NOMO-1 (cell line): ENCODE results near the gene FERMT1.
A peak's percentile ranks its signal among the peaks of the same experiment; 100 is the strongest.
"Not testable (repeated sequence)": the region's sequence is repeated elsewhere in the genome, so short reads cannot be mapped to it uniquely, and the experiment has no call there.

Source experiments
- DNase-seq, 2 experiments: peaks; one replicate each; lab custom pipeline; 2025; ENCODE audit not compliant: unreplicated experiment in 2 of 2; lab: John Stamatoyannopoulos, UW

The FERMT1 gene

DNA sequence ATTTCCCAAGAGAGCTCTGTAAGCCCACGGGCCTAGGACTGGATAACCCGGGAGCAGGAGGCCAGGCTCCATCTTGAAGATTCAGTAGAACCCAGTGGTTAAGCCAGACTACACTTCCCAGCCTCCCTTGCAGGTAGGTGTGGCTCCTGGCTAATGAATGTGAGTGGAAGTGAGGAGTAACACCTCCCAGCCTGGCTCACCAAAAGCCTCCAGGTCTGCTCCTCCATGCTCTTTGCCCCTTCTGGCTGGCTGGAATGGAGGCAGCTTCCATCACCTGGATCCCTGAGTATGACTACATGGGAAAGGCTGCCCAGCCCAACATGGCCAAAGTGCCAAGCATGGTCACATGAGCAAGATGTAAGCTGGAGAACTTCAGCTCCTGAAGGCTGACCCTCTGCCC, 78.7 kb downstream of the FERMT1 start:
- DNase-seq = no peak

DNA sequence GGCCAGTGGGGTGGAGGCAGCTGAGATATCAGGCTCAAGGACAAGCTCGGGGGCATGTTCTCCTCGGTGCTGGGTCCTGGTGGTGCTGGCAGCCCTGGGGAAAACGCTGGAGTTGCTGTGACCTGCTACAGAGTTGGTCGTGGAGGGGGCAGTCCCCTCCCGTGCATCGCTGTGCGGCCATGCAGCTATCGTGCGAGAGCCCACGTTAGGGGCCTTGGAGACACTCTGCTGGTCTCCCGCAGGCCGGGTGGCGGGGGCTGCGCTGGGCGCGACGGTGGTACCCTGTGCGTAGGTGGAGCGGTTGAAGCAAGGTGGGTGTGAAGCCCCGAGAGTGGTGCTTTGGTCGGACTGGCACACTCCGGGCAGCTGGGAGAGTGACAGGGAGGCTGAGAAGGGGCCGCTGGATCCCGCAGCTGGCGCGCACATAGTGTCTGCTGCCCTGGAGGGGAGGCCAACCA, 81.0 kb downstream of the FERMT1 start:
- DNase-seq = no peak

GRCh38 chr20:6040958-6041807, 81.6 kb downstream of the FERMT1 start:
- DNase-seq = no peak

DNA sequence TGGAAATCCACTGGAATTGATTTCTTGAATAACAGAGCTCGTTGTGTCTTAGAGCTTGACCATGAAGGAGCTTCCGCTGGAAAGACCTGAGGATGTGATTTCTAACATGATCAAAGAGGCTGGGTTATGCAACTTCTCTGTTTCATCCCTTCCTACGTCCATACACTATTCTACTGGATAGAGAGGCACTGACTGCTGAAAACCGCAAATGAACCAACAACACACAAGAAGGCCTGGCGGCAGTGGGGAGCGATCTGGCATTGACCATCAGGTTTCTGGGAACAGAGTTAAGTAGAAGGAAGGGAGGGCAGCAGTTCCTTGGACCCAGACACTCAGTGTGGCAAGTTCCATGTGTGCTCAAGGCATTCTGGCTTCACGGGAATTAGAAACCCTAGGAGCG, 82.3 kb downstream of the FERMT1 start:
- DNase-seq = no peak

- DNase-seq = no peak
These were observed 83.1 kb downstream of the FERMT1 start for GRCh38 chr20:6039766-6040165.

DNA sequence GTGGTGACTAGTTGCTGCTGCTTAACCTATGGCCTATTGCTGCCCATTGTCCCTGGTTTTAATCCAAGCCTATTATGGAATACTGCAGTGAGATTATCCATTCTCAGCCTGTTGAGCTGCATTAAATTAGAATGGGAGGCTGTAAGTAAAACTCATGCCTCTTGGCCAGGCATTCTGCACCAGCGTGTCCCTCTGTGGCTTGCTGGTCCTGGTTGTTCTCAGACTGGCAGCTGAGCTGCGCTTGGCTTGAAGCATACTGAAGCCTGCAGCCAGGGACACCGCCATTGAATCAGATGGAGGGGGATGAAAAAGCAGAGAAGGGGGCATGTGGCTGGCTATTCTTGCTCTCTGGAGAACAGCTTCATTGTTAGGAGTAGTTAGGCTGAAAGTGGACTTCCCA, 84.6 kb downstream of the FERMT1 start:
- no peak for DNase-seq

- DNase-seq = no peak
These were observed 85.7 kb downstream of the FERMT1 start for GRCh38 chr20:6037082-6037481.

DNA sequence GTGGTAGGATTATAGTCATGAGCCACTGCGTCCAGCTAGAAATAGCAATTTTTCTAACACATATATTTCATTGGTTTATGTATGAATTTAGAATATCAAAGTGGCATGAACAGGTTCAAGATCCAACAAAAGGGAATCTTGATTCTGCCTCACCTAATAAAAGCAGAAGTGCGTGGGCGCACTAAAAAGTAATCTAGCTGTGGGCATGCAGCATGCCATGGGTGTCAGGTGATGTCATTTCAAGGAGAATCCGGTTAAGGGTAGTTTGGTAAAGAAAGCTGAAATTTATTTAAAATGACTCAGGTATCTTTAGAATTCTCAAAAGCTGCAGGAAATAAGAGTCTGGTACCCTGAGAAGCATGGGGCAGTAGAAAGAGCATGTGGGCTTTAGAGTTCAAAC, 86.6 kb downstream of the FERMT1 start:
- no peak for DNase-seq

DNA sequence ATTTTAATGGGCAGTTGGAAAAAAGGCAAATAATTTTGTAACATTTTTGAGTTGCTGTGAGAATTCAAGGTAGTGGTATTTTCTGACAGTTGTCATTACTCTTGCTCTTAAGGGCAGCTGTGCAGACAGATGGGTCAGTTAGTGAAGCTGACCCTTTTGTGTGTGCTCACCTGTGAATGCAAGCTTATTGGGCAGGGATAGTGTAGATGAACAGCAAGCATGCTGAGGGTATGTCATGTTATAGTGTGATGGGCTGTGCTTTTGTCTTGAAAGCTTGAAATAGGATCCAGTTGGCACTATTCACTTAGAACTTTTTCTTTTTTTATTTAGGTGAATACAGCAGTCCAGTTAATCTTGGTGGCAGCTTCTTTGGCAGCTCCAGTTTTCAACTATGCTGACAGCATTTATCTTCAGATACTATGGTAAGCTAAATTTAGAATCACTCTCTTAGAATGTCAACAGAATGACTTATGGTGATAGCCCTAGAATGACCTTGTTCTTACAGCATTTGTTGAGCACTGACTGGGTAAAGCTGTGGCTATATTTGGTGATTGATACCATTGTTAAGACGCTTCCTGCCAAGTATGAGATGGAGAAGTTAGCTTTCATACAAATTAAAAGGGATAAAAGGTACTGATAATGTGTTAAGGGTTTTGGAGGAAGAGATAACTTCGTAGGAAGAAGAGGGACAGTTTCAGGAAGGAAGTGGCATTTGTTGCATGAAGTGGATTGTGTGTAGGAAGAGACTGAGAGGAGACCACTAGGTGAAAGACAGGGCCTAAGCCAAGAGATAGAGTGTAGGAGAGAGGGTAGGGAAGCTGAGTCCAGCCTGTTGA, 88.5 kb downstream of the FERMT1 start:
- DNase-seq = peak in 1 of 2 experiments; percentile 19

DNA sequence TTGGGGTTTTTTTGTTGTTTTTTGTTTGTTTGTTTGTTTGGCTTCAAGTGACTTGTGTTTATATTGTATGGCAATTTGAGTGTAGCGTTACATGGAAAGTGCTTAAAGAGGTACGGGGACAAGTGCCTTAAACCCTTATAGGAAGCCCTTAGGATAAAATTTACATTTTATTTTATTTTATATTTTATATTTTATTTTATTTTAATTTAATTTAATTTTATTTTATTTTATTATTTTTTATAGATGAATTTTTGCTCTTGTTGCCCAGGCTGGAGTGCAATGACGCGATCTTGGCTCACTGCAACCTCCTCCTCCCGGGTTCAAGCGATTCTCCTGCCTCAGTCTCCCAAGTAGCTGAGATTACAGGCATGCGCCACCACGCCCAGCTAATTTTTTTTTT, 89.9 kb downstream of the FERMT1 start:
- DNase-seq = not testable (repeated sequence)

- no peak for DNase-seq
These were observed 92.3 kb downstream of the FERMT1 start for GRCh38 chr20:6030453-6031080.

DNA sequence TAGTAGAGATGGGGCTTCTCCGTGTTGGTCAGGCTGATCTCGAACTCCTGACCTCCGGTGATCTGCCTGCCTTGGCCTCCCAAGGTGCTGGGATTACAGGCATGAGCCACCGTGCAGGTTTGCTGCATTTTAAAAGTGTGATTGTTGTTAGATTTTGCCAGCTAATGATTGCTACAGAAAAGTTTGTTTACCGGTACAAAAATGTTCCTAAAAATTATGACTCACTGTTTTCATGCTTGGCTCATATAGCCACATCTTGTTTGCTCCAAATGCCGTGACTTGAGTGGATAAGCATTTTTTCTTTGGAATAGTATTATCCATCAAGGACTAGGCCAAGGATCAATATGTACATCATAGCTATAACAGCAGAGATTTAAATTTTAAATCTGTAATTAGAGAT, 93.3 kb downstream of the FERMT1 start:
- DNase-seq = no peak

GRCh38 chr20:6028818-6029217, 94.0 kb downstream of the FERMT1 start:
- no peak for DNase-seq

DNA sequence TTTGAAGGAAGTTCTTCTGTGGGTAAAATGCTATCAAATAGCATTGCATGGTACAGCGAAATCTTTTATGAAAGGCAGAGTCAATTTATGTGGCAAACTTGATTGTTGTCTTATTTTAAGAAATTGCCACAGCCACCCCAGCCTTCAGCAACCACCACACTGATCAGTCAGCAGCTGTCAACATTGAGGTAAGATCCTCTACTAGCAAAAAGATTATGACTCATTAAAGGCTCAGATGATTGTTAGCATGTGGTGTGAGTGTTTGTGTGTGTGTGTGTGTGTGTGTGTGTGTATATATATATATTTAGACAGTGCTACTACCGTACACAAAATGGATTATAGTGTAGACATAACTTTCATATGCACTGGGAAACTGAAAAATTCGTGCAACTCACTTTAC, 96.8 kb downstream of the FERMT1 start:
- DNase-seq = no peak
